Caki2 (cell line): ENCODE measurements around the gene PARP15. TPM values are rescaled to one million over a fixed set of nuclear protein-coding genes. Genes with fewer than 3 reads are reported as not detected.
"Not testable (repeated sequence)": the region's sequence is repeated elsewhere in the genome, so short reads cannot be mapped to it uniquely, and the experiment has no call there.

ENCODE experiments used
- DNase-seq: peaks from one replicate; pipeline ENCODE4 v3.0.0-alpha.2; 2015; ENCODE audit warnings: low read depth
- in situ Hi-C: cut with HindIII; loops from 2 replicates; pipeline ENCODE4 v1.10.0; 2016; ENCODE audit warnings: low sequenced_read_pairs, low pct_unique_long_range_greater_than_20kb, mixed read lengths
- total RNA-seq: library from RNA; depleted of rRNA; stranded (reverse); fragments of >200 nt; shearing (Covaris generic); gene quantifications from 2 replicates; pipeline ENCODE4 v1.2.3, GENCODE V29; 2014; ENCODE audit warnings: low replicate concordance

The PARP15 gene
- total RNA-seq, 1 experiment from 2014 or later: not detected

DNA sequence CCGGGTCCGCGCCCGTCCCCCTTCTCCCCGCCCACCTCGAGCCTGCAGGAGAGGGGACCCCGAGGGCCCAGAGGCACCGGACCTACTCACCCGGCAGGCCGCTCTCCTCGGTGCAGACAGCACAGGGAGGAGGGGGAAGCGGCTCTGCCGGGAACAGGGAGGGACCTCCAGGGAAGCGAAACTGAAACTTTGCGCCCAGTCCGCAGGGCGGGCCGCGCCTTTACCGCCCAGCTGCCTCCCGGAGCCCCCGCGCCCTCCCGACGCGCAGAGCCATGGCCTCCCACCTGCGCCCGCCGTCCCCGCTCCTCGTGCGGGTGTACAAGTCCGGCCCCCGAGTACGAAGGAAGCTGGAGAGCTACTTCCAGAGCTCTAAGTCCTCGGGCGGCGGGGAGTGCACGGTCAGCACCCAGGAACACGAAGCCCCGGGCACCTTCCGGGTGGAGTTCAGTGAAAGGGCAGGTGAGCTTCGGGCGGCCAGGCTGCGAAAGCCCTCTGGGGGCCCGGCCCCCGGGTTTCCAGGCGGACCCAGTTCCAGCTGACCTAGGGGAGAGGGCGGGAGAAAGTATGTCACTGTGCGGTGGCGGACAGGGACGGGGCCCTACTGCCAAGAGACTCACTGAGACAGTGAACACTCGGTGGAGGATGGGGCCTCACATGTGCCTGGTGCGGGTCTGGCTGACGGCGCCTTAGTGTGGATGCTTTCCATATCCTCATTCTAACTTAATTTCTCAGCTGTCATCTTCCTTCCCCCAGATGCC is 13.1 kb upstream of the PARP15 start, which contains the start of the genes DTX3L and PARP9:
DTX3L (plus strand) TSS at position 184 of the 758 bp plus-strand sequence; CDS start at position 273, 89 bp downstream.
PARP9 (minus strand) TSS at position 146 of the 758 bp plus-strand sequence. CDS start 4,680 bp downstream, outside the sequence.
- peak; percentile 69 for DNase-seq
- in situ Hi-C loops: no loop called here

DNA sequence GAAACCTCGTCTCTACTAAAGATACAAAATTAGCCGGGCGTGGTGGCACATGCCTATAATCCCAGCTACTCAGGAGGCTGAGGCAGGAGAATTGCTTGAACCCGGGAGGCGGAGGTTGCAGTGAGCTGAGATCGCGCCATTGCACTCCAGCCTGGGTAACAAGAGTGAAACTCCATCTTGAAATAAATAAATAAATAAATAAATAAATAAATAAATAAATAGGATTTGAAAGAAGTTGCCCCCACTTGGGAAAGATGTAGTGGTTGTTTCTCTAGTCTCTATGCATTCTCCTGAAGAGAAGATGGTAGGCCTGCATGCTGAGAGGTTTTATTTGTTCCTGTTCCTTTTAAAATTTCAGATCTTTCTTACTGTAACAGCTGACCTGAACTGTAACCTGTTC is 9.3 kb upstream of the PARP15 start:
- in situ Hi-C loops, DNase-seq: not testable (repeated sequence)

DNA sequence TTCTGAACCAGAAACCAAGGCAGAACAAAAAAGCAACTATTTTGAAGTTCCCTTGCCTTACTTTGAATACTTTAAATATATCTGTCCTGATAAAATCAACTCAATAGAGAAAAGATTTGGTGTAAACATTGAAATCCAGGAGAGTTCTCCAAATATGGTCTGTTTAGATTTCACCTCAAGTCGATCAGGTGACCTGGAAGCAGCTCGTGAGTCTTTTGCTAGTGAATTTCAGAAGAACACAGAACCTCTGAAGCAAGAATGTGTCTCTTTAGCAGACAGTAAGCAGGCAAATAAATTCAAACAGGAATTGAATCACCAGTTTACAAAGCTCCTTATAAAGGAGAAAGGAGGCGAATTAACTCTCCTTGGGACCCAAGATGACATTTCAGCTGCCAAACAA is 8.7 kb upstream of the PARP15 start:
- in situ Hi-C loops: no loop called here
- DNase-seq: no peak

DNA sequence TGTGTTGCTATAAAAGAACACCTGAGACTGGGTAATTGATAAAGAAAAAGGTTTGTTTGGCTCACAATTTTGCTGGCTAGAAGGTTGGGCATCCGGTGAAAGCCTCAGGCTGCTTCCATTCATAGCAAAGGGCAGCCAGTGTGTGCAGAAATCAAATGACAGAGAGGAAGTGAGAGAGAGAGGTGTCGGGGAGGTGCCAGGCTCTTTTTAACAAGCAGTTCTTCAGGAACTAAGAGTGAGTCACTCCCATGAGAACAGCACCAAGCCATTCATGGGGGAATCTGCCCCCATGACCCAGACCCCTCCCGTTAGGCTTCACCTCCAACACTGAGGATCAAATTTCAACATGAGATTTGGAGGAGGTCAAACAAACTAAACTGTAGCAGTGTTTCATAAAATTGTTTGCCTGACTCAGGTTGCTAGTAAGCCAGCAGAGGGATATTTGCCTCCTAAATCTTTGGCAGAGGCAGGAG is 4.5 kb upstream of the PARP15 start:
- in situ Hi-C loops: no loop called here
- DNase-seq: peak; percentile 58

DNA sequence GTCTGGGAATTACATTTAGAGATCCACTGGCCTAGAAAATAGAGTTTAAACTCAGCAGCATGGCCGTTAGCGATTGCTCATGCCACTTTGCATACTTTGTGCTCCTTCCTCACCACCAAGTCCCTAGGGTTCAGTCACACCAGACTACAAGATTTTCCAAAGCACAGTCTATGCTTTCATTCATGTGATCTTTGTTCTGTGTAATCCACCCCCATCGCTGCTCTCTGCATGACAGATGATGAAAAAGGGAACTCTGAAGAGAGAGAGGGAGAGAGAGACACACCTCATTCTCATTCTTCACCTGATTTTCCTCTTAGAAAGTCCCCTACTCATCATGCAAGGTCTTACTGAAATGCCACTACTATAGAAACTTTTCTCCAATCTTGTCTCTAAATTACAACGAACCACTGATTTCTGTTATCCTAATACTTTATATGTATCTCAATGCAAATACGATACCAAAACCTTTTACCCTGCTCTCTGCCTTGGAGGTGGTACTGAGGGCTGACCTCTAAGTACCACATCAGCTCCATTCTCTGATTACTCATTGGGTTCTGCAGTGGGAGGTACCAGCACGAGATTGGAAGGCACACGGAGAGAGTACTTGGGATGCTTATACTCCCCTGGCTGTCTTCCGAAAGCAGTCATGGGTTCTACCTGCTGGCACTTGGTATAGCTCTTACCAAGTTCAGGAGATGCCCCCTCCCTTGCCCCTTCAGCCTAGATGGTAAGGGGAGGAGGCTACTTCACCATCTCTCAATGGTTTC is 1.1 kb upstream of the PARP15 start:
- DNase-seq: no peak
- in situ Hi-C loops: no loop called here

DNA sequence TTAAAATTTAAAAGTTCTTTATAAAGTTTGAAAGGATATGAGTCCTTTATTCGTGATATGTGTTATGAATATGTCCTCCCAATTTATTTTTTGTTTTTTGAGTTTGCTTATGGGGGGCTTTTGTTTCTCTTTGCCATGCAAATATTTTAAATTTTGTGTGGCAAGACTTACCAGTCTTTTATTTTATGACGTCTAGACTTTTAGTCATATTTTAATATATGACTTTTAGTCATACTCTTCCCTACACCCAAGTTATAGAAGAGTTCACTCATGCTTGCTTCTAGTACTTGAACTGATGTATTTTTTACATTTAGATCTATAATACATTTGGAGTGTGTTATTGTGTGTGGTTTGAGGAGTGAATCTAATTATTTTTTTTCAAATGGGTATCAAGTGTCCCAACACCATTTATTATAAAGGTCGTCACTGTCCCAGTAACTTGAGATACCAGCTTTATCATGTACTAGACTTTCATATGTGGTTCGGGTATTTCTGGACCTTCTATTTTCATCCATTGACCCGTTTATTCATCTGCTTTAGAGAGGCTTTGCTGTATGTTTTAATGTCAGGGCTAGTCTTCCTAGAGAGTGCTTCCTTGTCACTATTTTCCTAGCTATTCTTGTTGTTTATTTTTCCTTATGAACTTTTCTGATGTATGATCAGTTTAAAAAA is 755 bp downstream of the PARP15 start:
- DNase-seq: no peak
- in situ Hi-C loops: no loop called here

DNA sequence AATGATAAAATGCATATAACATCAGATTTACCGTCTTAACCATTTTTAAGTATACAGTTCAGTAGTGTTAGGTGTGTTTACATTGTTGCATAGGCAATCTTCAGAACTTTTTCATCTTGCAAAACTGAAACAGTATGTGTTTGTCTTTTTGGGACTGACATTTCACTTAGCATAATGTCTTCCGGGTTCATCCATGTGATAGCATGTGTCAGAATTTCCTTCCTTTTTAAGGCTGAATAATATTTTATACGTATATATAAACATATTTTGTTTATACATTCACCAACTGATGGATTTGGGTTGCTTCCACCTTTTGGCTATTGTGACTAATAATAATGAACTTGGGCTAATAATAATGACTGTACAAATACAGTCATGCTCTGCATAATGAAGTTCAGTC is 3.0 kb downstream of the PARP15 start:
- no peak for DNase-seq
- in situ Hi-C loops: no loop called here

DNA sequence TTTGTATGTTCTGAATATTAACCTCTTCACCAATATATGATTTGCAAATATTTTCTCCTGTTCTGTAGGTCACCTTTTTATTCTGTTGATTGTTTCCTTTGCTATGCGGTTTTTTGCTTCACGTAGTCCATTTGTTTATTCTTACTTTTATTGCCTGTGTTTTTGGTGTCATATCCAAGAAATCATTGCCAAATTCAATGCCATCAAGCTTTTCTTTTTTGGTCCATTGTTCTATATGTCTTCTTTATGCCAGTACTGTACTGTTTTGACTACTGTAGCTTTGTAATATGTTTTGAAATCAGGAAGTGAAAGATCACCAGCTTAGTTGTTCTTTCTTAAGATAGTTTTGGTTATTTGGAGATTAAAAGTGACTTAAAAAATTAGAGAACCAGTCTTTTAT is 4.2 kb downstream of the PARP15 start:
- in situ Hi-C loops: no loop called here
- DNase-seq: no peak

DNA sequence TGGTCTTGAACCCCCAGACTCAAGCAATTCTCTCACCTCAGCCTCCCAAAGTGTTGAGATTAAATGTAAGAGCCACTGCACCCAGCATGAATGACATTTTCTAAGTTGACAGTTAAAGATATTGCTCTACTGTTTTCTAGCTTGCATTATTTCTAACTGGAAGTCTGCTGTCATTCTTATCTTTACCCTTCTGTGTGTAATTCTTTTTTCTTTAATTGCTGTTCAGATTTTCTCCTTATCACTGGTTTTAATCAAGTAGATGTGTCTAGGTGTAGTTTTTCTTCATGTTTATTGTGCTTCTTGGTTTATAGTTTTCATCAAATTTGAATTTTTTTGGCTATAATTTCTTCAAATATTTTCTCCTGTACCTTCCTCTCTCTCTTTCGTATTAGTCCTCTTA is 4.9 kb downstream of the PARP15 start:
- DNase-seq: no peak
- in situ Hi-C loops: no loop called here

DNA sequence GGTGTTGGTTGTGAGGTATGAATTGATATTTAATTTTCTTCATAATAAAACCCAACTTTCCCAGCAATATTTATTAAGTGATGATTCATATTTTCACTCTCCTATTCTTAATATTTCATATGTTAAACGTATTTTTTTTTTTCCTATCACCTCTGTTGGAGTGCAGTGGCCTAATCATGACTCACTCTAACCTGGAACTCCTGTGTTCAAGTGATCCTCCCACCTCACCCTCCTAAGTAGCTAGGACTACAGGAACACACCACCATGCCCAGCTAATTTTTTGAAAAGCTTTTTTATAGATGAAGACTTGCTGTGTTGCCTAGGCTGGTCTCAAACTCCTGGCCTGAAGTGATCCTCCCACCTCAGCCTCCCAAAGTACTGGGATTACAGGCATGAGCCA is 8.6 kb downstream of the PARP15 start:
- DNase-seq: no peak
- in situ Hi-C loops: no loop called here

DNA sequence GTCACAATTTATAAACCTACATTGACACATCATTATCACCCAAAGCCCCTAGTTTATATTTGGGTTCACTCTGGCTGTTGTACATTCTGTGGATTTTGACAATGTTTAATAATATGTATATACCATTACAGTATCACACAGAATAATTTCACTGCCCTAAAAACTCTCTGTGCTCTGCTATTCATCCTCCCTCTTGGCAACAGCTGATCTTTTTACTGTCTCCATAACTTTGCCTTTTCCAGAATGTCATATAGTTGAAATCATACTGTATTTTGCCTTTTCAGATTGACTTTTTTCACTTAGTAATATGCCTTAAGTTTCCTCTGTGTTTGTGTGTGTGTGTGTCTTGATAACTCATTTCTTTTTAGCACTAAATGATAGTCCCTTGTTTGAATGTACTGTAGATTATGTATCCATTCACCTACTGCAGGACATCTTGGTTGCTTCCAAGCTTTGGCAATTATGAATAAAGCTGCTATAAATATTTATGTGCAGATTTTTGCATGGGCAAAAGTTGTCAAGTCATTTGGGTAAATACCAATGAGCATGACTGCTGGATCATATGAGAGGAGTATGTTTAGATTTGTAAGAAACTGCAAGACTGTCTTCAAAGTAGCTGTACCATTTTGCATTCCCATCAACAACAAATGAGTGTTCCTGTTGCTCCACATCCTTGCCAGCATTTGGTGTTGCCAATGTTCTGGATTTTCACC is 9.5 kb downstream of the PARP15 start:
- in situ Hi-C loops: no loop called here
- DNase-seq: no peak

DNA sequence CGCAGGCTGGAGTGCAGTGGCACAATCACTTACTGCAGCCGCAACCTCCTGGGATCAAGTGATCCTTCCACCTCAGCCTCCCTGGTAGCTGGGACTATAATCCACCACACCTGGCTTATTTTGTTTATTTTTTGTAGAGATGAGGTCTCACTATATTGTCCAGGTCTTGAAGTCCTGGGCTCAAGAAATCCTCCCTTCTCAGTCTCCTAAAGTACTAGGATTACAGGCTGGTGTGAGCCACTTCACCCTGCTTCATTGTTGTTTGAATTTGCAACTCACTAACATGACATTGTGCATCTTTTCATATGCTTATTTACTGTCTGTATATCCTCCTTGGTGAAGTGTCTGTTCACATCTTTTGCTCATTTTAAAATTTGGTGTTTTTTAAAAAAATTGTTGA is 10.1 kb downstream of the PARP15 start:
- no peak for DNase-seq
- in situ Hi-C loops: no loop called here

DNA sequence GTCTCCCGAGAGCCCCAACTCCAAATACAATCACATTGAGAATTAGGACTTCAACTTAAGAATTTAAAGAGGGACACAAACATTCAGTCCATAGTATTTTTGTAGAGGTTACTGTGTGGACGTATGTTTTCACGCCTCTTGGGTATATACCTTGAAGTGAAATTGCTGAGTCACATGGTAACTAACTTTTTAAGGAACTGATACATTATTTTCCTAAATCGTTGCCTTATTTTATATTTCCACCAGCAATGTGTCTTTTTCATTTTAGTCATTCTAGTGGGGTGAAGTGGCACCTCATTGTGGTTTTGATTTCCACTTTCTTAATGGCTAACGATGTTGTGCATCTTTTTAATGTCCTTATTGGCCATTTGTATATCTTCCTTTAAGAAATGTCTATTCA is 11.8 kb downstream of the PARP15 start:
- in situ Hi-C loops: no loop called here
- no peak for DNase-seq

DNA sequence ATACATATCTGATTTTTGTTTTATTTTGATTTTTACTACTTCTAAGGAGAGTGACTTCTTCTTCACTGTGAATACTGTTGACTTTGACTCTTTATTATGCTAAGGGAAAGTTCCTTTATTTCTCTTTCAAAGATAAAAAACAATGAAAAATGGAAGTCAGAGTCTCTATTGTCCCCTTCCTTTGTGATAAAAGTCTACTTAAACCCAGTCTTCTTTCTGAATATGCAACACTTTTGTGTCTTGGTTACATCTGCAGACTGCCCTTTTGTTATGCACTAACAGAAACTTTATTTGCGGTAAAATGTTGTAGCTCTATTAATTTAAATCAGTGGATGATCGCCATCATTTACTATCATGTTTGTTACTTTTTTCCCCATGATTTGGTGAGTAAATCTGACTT is 13.2 kb downstream of the PARP15 start:
- in situ Hi-C loops: no loop called here
- DNase-seq: no peak

DNA sequence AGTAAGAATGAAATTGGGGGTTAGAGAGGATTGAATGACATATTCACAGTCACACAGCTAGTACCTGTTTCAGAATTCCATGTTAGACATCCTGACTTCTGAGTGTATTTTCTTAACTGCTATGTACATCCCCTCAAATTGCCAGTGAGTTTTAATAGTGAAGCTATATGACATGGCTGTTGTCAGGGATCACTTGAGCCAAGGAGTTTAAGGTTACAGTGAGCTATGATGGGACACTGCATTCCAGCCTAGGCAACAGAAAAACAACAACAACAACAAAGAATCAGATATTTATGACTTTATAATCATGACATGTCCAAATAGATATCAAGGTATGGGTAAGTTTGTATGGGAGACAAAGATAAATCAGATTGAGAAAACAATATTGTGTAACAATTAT is 16.6 kb downstream of the PARP15 start:
- DNase-seq: no peak
- in situ Hi-C loops: no loop called here

DNA sequence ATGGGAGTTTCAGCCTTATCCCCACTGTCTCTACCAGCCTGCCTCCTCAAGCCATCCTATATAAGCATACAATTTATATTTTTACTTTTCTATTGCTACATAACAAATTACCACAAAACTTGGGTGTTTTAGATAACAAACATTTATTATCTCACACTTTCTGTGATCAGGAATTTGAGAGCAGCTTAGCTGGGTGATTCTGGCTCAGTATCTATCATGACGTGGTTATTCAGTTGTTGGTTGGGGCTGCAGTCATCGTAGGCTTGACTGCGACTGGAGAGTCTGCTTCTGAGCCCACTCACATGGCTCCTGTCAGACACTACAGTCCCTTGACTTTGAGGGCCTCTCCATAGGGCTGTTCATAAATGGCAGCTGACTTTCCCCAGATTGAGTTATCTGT is 20.7 kb downstream of the PARP15 start:
- in situ Hi-C loops: no loop called here
- no peak for DNase-seq

DNA sequence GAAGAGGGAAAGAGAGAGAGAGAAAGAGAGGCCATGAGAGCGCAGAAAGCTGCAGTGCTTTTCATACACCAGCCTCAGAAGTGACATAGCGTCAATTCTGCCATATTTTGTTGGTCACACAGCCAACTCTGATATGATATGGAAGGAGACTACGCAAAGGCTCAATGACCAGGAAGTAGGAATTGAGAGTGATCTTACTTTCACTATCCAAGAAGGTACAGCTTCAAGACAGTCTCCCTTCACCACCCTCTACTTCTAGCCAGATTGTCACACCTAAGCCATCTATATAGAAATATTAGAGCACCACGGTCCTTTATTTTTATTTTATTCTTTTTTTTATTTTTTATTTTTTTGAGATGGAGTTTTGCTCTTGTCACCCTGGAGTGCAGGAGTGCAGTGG is 21.1 kb downstream of the PARP15 start:
- DNase-seq: no peak
- in situ Hi-C loops: no loop called here

DNA sequence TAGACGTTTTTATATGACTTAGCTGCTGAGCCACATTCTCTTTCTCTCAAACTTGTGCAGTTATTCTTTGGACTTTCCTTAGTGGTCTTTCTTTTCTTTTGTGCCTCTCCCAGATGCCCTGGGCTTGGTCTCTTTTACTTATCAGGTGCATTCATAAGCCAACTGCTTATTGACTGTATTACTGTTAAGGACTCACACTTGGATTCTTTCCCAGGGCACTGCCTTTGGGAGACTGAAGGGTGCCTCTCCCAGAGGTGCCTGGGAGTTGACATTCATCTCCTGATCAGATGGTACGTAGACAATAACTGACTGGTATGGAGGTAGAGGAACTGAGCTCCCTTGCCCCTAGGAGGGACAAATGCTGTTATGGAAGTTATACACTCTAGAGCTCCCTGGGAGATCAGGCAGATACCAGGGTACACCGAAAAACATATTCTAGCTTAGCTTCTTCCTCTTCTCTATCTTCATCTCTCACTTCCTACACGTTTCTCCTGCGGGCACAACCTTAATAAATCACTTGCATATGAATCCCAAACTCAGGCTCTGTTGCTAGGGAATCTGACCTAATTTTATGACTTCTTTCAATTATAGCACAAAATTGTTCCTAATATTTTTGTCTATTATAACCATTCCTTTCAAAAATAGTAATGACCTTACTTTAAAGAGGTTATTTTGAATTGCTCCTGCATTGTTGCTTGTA is 24.7 kb downstream of the PARP15 start:
- no peak for DNase-seq
- in situ Hi-C loops: no loop called here
